Activated T-cell treated with anti-CD3 and anti-CD28 coated beads for 24 hours (primary cell): Measurements from ENCODE around the gene SLC48A1.
A peak's percentile ranks its signal among the peaks of the same experiment; 100 is the strongest.
"Not testable (repeated sequence)": the region's sequence is repeated elsewhere in the genome, so short reads cannot be mapped to it uniquely, and the experiment has no call there.

Experiments used
- DNase-seq: peaks from one replicate; pipeline ENCODE4 v3.0.0-alpha.2; 2020; ENCODE audit warnings: low read depth

SLC48A1 gene

DNA sequence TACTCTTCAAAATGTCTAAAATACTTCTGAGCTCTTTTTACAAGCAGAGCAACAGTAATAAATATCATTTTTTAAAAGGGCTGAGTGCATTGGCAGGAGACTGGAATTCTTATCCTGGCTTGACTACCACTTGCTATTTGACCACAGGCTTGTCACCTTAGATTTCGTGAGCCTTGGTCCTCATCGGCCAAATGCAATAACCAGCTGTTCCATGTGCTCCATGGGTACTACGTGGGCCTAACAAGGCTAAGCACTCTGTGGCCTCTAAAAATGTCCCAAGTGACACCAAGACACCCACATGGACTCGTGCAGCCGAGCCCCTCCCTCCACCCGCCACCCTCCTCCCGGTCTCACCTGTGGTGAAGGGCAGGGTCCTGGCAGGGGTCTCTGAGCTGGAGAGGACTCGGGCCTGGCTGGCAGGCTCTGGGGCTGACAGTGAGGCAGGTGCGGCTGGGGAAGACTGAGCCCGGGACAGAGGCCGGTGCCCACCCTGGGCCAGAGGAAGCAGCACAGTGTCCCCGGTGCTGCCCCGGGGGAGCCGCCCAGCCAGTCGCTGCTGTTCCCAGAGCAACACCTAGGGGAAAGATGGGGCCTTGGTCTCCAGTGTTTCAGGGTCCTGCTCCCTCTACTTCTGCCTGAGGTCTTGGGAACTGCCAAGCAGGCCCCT, 20.1 kb downstream of the SLC48A1 start:
- DNase-seq: no peak

DNA sequence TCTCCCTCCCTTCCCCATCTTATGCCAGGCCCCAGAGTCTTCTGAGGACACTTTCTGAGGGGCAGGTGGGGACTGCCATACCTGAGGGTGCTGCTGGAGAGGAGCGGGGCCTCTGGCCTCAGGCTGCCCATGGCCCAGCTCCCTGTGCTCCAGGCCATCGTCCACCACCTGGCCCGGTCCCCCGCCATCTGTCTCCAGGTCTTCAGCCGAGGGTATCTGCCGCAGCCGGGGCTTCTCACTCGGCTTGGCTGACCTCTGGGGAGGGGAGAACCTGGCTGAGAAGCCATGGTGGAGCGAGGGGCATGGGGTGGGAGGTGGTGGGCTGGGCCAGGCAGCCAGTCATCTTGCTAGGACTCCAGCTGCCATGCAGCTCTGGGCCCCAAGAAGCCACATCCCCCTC, 21.6 kb downstream of the SLC48A1 start:
- DNase-seq: no peak

DNA sequence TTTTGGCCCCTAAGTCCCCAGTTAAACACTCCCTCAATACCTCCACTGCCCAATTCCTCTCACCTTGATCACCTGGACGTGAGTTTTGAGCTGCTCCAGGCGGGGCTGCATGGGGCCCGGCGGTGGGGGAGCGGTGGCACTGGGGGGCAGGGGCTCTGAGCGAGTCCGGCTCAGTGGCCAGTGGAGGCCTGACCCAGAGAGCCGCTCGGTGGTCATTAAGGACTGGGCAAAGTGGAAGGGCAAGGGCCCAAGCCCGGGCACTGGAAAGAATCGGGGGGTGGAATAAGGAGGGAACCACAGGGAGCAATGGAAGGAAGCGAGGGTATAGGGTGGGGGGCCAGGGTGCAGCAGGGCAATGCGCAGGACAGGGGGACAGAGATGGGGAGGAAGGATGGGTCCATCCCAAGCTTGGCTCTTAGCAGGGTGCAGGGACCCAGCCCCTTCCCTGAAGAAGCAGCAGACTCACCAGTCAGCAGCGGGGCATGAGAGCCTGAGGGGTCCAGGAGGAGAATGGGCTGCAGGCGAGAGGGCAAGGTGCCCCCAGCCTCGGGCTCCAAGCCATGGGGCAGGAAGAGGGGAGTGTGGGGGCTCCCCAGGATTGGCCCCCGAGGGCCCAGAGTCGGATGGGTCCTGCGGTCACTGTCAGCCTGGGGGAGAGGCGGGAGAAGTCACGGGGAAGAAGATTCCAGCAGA, 22.2 kb downstream of the SLC48A1 start:
- DNase-seq: no peak

DNA sequence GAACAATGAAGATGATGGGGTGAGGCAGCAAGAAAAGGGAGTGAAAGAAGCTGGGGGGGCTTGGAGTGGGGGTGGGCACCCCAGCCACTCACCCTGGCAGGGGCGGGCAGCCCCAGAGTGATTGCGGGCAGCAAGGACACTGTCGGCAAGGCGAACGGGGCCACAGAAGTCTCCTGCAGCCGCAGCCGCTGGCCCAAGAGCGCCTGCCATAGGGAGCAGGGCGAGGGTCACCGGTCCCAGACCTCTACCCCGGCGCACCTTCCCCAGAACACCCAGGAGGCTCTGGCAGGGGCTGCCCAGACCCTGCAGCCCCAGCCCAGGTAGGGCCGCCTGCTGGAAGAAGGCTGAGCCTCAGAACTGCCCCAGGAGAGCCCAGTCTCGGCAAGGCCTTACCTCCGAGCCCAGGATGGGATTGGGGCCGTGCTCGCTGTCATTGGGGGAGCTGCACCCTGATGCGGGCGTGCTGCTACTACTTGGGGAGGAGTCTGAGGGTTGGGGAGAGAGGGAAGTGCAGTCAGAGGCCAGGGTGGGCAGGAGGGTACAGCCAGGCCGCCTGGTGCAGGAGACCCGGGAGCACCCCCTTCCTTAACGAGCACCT, 22.9 kb downstream of the SLC48A1 start:
- DNase-seq: no peak

DNA sequence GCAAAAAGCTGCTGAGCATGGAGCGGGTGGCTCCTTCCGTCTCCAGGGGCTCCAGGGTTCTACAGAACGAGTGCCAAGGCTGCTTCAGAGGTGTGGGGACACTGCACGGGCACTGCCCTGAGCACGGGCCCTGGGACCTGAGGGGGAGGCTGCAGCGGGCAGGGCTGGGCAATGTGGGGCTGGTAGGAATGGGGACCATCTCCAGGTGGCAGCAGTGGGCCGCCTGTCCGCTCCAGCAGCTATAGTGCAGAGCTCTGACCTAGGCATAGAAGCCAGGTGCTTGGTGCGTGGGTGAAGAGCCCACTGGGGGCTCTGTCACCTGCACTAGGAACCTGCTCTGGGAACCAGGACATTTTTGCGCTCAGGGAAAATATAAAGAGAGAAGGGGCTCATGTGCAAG, 24.4 kb downstream of the SLC48A1 start:
- no peak for DNase-seq

DNA sequence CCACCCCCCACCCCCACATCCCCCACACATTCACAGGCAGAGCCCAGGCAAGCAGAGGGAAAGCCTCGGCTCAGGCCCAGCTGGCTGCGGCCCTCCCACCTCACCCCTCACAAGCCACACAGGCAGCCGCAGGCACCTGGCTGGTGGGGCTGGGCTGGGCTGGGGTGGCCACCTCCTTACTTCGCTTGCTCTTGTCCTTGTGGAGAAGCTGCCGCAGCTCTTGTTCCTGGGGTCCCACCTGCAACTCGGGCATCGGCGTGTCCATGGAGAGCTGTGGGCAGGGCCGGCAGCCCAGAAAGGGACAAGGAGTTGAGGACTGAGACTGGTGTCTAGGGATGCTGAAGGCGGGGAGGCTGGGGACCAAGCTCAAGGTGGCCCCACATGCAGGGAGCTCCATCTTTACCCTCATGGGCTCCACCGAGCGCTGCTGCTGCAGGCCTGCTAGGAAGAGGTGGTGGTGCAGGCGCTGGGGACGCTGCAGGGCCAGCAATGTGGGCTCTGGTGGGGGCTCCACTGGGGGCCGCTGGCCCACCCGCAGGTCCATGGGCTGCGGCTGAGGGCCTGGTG, 25.4 kb downstream of the SLC48A1 start:
- DNase-seq: no peak

DNA sequence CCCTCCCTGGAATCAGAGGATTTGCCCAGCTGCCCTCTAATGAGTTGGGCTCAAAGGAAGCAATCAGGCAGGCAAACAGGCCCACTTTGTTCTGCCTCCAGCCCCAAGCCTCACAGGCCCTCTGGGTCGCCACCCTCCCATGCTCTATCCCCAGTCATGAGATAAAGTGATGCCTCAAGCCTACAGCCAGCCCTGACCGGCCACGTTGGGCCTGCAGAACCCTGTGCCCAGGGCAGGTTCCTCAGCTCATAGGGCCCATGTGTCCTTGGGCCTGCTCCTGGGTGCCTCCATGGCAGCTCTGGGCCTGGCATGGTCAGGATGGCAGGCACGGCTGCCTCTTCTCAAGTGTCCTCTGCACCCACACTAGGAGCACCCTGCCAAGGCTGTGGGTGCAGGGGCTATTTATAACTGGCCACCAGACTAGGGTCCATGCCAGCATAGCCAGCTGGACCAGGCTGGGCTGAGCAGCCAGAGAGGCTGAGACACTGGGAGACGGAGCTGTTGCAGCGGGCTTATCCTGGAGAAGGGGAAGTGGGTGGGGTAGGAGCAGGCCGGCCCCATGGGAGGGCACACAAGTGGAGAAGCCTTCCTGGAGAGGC, 26.4 kb downstream of the SLC48A1 start:
- no peak for DNase-seq

DNA sequence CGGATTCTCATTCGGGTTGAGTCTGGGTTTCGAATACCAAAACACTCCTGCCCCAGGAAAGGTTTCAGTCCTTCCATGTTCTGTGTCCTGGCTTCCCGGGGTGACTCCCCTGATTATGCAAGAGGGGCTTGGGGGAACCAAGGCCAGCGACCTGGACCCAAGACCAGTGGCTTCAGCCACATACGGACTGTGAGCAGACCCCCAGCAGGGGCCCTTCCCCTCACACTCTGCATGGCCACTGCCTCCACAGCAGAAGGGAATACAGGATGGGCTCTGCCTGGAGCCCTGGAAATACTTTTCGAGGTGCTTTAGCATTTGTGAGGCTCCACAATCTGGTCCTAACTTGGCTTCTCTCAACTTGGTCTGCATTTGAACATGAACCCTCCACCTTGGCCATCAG, 27.5 kb downstream of the SLC48A1 start:
- DNase-seq: no peak

DNA sequence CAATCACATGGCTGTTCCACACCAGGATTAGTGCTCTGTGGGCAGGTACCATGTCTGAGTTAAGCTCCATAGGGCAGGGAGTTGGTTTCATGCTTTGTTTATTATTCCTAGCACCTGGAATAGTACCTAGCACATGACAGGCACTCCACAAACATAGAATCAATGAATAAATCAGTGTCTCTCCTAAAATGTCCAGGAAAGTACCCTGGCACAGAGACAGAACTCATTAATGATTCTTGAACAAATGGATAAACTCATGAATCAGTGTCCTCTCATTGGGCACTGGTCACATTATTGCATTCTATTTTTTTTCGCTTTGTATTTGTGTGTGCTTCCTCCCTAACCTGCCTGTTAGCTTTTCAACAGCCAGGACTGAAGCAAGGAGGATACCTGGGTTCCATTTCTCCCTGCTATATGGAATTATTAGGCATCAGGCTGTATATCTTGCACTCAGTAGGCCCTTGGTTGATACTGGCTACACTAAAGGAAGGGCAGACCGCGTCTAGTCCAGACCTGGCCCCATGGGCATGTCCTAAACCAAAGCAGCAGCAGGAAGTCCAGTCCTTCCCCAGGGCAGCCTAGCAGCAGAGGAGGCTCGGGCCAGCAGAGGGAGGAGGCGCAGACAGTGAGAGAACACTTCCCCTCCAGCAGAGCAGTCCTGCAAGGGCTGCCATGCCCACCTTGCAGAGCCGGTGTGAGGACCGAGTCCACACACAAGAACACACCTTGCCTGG, 28.3 kb downstream of the SLC48A1 start:
- DNase-seq: no peak

DNA sequence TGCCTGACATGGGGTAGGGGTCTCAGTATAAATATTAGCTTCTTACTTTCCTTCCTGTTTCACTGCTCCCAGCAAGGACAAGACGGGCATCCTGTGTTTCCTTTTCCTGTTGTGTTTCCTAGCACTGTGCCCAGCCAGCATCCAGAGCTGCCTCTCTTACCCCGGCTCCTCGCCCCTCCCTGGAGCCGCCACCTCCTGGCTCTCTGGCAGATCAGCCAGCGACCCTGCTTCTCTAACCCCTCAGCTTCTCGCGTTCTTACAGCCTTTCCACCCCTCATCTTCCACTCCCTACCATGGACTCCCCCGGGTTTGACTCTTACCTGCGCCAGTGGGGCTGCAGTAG, 28.8 kb downstream of the SLC48A1 start:
- DNase-seq: no peak

DNA sequence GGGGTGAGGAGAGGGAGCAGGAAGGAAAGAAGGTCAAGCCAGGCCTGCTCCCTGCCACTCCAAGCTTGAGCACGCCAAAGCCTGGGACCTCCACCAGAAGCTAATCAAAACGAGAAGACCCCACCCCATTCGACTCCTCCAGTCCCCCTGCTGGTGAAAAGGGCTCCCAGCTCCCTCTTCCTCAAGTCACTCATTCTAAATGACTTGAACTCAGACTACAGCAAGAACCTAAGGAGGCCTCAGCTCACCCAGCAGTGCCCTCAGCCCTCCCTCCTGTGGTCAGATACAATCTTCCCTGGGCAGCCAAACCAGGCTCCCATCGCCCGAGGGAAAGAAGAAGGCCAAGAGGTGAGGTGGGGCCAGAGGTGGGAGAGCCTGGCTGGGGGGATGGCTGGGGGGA, 29.3 kb downstream of the SLC48A1 start:
- DNase-seq: no peak

DNA sequence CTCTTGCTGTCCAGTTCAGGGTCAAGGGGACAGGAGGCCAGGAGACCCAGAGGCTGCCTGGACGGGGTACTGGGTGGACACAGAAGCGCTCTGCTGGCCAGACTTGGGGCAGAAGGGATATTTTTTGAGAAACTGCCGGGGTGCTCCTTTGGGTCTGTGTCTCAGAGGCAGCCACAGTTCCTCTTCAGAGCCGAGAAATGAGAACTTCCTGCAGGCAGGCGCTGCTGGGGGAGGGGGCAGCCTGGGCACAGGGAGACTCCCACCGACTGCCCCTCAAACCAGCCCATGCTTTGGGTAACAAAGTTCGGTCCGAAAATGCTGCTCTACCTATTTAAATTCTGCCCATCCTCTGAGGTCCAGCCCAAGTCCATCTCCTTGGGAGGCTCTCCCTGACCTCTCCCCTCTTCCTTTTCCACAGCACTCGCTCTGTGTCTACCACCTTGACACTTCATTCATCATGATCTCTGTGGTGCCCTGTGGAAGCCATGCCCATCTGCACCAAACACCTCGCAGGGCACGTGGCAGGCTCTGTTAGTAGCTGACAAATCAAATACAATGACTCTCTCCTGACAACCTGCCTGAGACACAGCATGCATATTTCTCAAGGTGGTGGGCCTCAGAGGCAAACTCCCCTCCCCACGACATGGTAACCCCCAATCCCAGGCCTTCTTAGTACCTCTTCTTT, 30.3 kb downstream of the SLC48A1 start:
- no peak for DNase-seq

DNA sequence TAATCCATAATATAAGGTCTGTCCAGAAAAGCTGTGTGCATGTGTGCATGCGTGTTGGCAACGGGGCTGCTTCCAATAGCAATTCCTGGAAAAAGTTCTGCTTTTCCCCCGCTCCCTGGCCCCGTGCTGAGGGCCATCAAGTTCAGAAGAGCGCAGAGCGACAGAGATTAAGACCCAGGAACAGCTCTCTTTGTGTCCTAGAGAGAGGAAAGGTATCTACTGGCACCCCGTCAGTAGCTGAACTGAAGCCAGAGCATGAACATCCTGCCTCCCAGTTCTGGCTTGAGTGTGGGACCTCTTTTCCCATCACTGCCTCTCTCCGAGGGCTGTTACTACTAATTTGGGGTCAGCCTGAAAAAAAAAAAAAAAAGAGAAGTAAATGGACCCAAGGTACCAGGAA, 31.1 kb downstream of the SLC48A1 start:
- DNase-seq: no peak

DNA sequence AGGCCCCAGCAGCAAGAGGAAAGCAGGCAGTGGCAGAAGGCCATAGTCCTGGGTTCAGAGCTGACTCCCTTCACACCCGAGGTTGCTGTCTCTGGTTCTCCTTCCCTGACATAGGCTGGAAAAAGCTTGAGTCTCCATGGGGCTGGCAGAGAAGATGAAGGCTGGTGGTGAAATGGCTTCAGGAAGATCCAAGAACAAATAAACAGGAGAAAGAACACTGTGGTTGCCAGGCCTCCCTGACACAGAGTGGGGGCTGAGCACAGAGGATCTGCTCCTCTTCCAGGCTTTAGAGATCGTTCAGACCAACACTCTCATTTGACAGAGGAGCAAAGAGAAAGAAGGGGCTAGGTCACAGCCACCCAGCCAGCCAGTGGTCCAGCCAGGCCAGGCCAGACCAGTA, 32.4 kb downstream of the SLC48A1 start:
- no peak for DNase-seq

DNA sequence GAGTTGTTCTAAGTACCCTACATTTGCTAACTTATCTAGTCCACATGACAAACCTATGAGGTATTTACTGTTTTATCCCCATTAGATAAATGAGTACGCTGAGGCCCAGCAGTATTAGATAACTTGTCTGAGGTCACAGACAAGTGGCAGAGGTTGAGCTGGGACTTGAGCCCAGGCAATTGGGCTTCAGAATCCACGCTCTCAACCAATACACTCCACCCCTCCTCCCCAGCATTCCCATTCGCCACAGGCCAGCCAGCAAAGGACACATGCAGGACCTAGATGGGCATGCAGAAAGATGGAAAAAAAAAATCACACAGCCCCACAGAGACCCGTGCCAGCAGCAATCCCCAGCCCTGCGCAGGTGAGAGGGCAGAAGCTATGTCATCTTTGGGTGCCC, 34.3 kb downstream of the SLC48A1 start:
- no peak for DNase-seq

DNA sequence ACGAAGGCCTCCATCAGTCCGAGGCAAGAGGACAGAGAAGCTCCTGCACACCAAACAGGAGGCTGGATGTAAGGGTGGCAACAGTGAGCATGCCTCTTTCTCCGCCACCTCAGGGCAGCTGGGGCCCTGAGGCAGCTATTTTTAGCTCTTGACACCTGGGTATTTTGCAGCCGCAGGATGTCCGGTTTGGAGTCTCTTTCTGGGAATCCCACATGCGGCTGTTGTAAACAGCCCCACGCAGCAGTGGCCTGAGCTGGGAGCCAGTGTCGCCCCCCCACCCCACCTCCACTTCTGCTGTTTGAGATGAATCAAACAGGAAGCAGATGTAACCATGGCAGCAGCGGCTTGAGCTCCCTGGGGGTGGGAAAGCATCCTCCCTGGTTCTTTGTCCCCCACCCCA, 35.0 kb downstream of the SLC48A1 start:
- DNase-seq: peak; percentile 74

DNA sequence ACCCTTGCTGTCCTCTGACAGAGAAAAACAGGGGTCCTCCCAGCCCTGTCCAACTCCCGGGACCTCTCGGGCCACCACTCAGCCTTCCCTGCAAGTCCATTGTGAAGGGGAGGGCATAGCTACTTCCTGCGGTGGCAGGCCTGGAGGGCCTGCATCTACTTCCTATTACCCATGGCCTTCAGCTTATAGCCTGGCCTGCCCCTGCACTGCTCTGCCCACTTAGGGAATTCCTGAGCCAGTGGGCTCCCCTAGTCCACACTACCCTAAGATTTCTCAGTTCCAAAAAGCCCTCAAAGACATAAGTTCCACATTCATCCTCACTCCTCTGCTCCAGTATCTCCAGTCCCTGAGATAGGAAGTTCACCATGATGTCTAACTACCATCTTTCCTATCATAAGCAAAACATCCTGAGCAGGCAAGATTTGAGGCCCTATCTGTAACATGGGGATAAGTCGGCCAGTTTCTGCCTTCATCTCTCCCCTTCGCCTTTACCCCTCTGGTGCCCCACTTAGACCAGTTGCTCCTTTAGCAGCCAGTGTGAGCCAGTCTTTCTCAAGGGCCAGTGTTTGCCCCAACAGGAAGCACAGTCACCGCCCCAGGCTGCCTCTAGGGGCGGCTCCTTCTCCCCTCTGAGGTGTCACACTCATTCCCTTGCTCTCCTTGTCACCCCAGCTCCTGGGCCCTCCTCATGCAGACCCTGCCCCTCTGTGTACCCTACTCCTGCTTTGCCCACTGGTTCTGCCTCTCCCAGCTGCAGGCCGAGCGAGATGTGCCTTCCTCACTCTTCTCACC, 35.7 kb downstream of the SLC48A1 start:
- DNase-seq: no peak

DNA sequence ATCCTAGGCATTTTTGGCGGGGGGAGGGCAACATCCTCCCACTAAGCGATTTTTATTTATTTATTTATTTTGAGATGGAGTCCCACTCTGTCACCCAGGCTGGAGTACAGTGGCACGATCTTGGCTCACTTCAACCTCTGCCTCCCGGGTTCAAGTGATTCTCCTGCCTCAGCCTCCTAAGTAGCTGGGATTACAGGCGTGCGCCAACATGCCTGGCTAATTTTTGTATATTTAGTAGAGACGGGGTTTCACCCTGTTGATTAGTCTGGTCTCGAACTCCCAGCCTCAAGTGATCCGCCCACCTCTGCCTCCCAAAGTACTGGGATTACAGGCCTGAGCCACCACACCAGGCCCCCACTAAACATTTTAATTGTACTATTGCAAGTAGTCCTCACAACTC, 36.5 kb downstream of the SLC48A1 start:
- not testable (repeated sequence) for DNase-seq

DNA sequence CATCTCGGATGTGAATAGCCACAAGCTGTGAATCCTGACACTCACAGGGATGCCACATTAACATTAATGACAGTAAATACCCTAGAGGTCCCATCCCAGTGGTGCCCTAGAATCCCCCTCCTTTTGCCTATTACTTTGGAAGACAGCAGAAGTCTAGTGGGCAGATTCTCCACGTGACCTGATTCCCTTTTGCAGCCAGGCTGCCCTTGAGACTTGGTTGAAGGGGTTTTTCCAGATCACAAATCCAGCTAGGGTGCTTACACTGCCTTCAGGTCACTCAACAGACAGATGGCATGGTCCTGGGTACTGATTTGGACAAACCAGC, 38.0 kb downstream of the SLC48A1 start:
- DNase-seq: no peak

DNA sequence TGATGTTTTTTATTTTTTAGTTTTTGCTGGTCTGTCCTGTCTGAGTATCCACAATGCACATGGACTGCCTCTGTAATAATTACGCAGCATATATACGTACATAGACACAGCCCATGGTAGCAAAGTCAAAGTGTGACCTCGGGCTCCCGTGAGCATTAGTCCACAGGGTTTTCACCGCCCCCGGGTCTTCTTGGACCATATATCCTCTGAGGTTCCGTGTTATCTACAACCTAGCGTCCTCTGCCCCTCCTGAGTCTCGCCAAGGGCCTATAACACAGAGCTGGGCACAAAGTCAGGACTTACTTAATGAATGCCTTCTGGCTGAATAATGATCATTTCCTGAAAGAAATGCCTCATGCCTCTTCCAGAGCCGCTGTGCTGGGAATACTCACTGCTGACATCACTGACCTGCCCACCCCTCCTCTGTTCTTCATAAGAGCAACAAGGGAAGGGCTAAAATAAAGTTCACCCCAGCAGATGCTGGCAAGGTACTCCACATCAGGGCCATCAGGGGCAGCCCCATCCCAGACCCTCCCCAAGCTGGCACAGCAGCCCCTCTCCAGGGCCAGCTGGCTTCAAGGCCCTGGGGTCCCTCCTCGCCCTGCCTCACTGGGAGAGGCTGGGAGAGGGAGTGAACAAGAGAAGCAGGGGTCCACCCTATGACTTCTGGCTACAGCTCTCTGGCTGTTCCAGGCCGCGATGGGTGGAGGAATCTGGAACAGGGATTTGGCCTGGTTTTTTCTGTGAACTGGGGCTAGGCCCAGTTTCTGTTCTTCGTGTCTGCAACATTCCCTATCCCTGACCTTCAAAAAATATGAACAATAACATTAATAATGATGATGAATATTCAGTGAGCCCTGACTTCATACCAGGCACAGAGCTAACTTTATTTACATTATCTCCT, 38.8 kb downstream of the SLC48A1 start:
- no peak for DNase-seq
